ENCODE measurements around the gene ARMC9.

ARMC9 gene

DNA sequence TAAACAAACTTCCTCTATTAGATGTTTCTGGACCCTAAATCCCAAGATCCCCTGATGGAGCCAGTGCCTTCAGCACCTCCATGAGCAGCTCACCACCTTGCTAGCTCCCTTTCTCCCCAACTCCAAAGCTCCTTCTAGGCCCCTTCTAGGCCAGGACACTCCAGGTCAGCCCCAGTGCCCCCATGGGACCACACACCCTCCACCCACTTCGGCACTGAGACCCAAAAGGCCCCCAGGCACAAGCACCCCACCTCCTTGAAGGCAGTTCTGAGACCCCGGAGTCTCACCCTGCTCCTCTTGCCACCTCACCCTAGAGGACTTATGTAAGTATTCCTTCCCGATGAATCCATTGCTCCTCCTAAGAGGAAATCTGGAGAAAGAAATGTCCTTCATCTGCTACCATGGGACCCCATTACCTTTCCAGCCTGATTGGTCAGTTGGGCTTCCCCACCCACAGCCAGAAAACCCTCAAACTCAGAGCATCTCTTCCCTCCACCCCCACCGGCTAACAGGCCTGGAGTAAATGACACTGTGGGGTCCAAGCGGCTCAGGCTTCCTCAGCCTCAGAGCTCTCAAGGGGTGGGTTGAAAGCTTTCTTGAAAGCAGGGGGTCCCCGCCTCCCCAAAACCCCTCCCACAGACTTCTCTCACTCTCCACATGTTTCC, 9.8 kb upstream of the ARMC9 start:
- ChIA-PET CTCF (interaction anchor here (0.6 to 0.8 kb wide), 2 partner anchors 84 to 160 kb away, joined by 3 read pairs; no protein-coding TSS in a partner anchor), POLR2A (no interaction called here)
- Histone ChIP-seq H3K9me3 (ENCODE audit: control insufficient read depth, insufficient read depth, low read depth, low read length) (no peaks in the 10 kb centered on the region), H3K36me3 (ENCODE audit: control insufficient read depth in 2 of 2, insufficient read depth in 1 of 2, low read length in 2 of 2) (no peaks in the 10 kb centered on the region), H3K4me3 (ENCODE audit: low read depth, low read length) (no peak overlapping the region), H3K4me1 (ENCODE audit: control insufficient read depth, insufficient read depth, low read length) (no peaks in the 10 kb centered on the region), H3K27ac (ENCODE audit: extremely low read depth, low read depth, low read length) (no peak overlapping the region)
- no peak for TF ChIP-seq RBAK (tag by site-specific recombination; IDR thresholded peaks at IDR 0.05)
- no peak for TF ChIP-seq ZBTB17 (tag by site-specific recombination; IDR thresholded peaks at IDR 0.05)
- no peak for TF ChIP-seq ZNF629 (tag by site-specific recombination; IDR thresholded peaks at IDR 0.05)
- TF ChIP-seq, protein P1, sequence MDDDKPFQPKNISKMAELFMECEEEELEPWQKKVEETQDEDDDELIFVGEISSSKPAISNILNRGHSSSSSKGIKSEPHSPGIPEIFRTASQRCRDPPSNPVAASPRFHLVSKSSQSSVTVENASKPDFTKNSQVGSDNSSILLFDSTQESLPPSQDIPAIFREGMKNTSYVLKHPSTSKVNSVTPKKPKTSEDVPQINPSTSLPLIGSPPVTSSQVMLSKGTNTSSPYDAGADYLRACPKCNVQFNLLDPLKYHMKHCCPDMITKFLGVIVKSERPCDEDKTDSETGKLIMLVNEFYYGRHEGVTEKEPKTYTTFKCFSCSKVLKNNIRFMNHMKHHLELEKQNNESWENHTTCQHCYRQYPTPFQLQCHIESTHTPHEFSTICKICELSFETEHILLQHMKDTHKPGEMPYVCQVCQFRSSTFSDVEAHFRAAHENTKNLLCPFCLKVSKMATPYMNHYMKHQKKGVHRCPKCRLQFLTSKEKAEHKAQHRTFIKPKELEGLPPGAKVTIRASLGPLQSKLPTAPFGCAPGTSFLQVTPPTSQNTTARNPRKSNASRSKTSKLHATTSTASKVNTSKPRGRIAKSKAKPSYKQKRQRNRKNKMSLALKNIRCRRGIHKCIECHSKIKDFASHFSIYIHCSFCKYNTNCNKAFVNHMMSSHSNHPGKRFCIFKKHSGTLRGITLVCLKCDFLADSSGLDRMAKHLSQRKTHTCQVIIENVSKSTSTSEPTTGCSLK (tag by site-specific recombination; IDR thresholded peaks at IDR 0.05): no peak
- TF ChIP-seq ZNF837 (tag by site-specific recombination; IDR thresholded peaks at IDR 0.05): no peak
- no peak for TF ChIP-seq PATZ1 (tag by site-specific recombination; IDR thresholded peaks at IDR 0.05)
- no peak for TF ChIP-seq ZNF404 (tag by site-specific recombination; IDR thresholded peaks at IDR 0.05)
- TF ChIP-seq ZNF214 (tag by site-specific recombination; IDR thresholded peaks at IDR 0.05; ENCODE audit: borderline replicate concordance): no peak
- no peak for TF ChIP-seq ZNF558 (tag by site-specific recombination; IDR thresholded peaks at IDR 0.05)
- no peak for TF ChIP-seq ZNF830 (tag by site-specific recombination; IDR thresholded peaks at IDR 0.05; ENCODE audit: low read depth)
- TF ChIP-seq ZNF19 (tag by site-specific recombination; IDR thresholded peaks at IDR 0.05; ENCODE audit: low read depth): no peak
- TF ChIP-seq, protein P2, sequence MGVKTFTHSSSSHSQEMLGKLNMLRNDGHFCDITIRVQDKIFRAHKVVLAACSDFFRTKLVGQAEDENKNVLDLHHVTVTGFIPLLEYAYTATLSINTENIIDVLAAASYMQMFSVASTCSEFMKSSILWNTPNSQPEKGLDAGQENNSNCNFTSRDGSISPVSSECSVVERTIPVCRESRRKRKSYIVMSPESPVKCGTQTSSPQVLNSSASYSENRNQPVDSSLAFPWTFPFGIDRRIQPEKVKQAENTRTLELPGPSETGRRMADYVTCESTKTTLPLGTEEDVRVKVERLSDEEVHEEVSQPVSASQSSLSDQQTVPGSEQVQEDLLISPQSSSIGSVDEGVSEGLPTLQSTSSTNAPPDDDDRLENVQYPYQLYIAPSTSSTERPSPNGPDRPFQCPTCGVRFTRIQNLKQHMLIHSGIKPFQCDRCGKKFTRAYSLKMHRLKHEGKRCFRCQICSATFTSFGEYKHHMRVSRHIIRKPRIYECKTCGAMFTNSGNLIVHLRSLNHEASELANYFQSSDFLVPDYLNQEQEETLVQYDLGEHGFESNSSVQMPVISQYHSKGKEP (tag by site-specific recombination; IDR thresholded peaks at IDR 0.05): no peak
- no peak for TF ChIP-seq ZXDB (tag by site-specific recombination; IDR thresholded peaks at IDR 0.05)
- no peak for TF ChIP-seq ZNF777 (tag by site-specific recombination; IDR thresholded peaks at IDR 0.05; ENCODE audit: borderline replicate concordance)
- no peak for TF ChIP-seq ZNF645 (tag by site-specific recombination; IDR thresholded peaks at IDR 0.05)
- TF ChIP-seq MYNN (tag by site-specific recombination; IDR thresholded peaks at IDR 0.05; ENCODE audit: borderline replicate concordance): no peak
- no peak for TF ChIP-seq ZNF571 (tag by site-specific recombination; IDR thresholded peaks at IDR 0.05)
- no peak for TF ChIP-seq ZBTB8A (tag by site-specific recombination; IDR thresholded peaks at IDR 0.05)

DNA sequence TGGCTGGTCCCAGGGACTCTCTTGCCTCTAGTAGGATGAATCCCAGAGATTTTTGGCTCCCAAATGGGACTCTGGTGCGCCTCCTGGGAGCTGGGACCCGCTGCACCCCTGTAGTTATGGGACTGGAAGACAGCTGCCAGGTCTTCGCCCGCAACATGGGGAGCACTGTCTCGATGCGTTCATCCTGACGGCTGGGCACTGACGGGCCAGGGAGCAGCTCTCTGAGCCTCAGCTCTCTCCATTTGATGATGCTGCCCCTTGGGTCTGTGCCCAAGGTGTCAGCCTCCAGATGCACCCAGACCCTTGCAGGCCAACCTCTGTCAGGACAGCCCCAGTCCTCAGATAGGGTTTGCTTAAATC, 9.3 kb upstream of the ARMC9 start:
- Histone ChIP-seq H3K4me1 (ENCODE audit: control insufficient read depth, insufficient read depth, low read length) (no peaks in the 10 kb centered on the region), H3K9me3 (ENCODE audit: control insufficient read depth, insufficient read depth, low read depth, low read length) (no peaks in the 10 kb centered on the region), H3K27ac (ENCODE audit: extremely low read depth, low read depth, low read length) (no peak overlapping the region), H3K4me3 (ENCODE audit: low read depth, low read length) (no peak overlapping the region), H3K36me3 (ENCODE audit: control insufficient read depth in 2 of 2, insufficient read depth in 1 of 2, low read length in 2 of 2) (no peaks in the 10 kb centered on the region)
- POLR2A ChIA-PET: no interaction called here
- TF ChIP-seq RBAK (tag by site-specific recombination; IDR thresholded peaks at IDR 0.05) (no peak), ZNF626 (tag by site-specific recombination; IDR thresholded peaks at IDR 0.05) (no peak), ZNF274 (IDR thresholded peaks at IDR 0.05; ENCODE audit: low read length) (no peak), ZNF274 (tag by site-specific recombination; IDR thresholded peaks at IDR 0.05; ENCODE audit: borderline replicate concordance) (no peak)
- CTCF ChIA-PET: interaction anchor here (0.8 kb wide), 1 partner anchor 85 kb away, joined by 3 read pairs; no protein-coding TSS in a partner anchor
